ENCODE measurements around the gene SELENOW. TPM values are rescaled to one million over a fixed set of nuclear protein-coding genes. Genes with fewer than 3 reads are reported as not detected.

SELENOW gene
- polyA plus RNA-seq, 1 experiment, result 293 TPM

- Histone ChIP-seq H3K4me3 (ENCODE audit: low read depth, low read length) (no peak overlapping the region), H3K27me3 (ENCODE audit: control insufficient read depth, insufficient read depth, low read length) (no peaks in the 10 kb centered on the region), H3K36me3 (ENCODE audit: control insufficient read depth, insufficient read depth, low read length) (peaks cover 39% of the 10 kb centered on the region)
- ChIA-PET CTCF (interaction anchor here (0.7 to 2.8 kb wide), 4 partner anchors 8 to 285 kb away, joined by 3 to 15 read pairs (median 4); partner anchors contain the start of gene SLC8A2), POLR2A (no interaction called here)
- no peak for DNase-seq (ENCODE audit: low read depth)
- TF ChIP-seq, protein P1, sequence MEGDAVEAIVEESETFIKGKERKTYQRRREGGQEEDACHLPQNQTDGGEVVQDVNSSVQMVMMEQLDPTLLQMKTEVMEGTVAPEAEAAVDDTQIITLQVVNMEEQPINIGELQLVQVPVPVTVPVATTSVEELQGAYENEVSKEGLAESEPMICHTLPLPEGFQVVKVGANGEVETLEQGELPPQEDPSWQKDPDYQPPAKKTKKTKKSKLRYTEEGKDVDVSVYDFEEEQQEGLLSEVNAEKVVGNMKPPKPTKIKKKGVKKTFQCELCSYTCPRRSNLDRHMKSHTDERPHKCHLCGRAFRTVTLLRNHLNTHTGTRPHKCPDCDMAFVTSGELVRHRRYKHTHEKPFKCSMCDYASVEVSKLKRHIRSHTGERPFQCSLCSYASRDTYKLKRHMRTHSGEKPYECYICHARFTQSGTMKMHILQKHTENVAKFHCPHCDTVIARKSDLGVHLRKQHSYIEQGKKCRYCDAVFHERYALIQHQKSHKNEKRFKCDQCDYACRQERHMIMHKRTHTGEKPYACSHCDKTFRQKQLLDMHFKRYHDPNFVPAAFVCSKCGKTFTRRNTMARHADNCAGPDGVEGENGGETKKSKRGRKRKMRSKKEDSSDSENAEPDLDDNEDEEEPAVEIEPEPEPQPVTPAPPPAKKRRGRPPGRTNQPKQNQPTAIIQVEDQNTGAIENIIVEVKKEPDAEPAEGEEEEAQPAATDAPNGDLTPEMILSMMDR (IDR thresholded peaks at IDR 0.05; ENCODE audit: insufficient read depth, low read depth, low read length), result no peak
These were observed 21.4 kb upstream of the SELENOW start for GRCh38 chr19:47756953-47757608.

- H3K27me3 ChIP-seq (ENCODE audit: control insufficient read depth, insufficient read depth, low read length), result no peaks in the 10 kb centered on the region
- CTCF ChIA-PET, result interaction anchor here (0.6 to 1.1 kb wide), 4 partner anchors 9 to 34 kb away, joined by 3 to 7 read pairs (median 4); no protein-coding TSS in a partner anchor
- H3K4me3 ChIP-seq (ENCODE audit: low read depth, low read length), result no peak overlapping the region
- DNase-seq (ENCODE audit: low read depth), result no peak
- POLR2A ChIA-PET, result no interaction called here
- peaks cover 31% of the 10 kb centered on the region for H3K36me3 ChIP-seq (ENCODE audit: control insufficient read depth, insufficient read depth, low read length)
- TF ChIP-seq, protein P1 (IDR thresholded peaks at IDR 0.05; ENCODE audit: insufficient read depth, low read depth, low read length), result no peak
These were observed 20.7 kb upstream of the SELENOW start for GRCh38 chr19:47757617-47758442.

DNA sequence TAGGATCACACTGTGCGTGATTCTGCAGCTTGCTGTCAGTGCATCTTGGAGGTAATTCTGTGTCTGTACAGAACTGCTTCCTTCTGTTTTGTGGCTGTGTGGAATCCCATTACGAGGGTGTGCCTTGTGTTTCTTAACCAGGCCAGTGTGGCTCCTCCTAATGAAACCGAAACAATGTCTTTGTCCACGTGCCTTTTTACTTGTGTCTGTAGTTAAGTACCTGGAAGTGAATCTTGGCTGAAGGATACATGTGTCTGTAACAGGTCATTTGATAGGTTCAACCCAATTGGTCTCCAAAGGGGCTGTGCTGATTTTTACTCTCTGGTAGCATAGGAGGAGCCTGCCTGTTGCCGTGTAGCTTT is 20.1 kb upstream of the SELENOW start:
- TF ChIP-seq, protein P1 (IDR thresholded peaks at IDR 0.05; ENCODE audit: insufficient read depth, low read depth, low read length), result no peak
- Histone ChIP-seq H3K36me3 (ENCODE audit: control insufficient read depth, insufficient read depth, low read length) (peaks cover 28% of the 10 kb centered on the region), H3K4me3 (ENCODE audit: low read depth, low read length) (no peak overlapping the region), H3K27me3 (ENCODE audit: control insufficient read depth, insufficient read depth, low read length) (no peaks in the 10 kb centered on the region)
- ChIA-PET POLR2A (no interaction called here), CTCF (interaction anchor here (0.6 to 1.1 kb wide), 3 partner anchors 8 to 33 kb away, joined by 3 to 7 read pairs (median 4); no protein-coding TSS in a partner anchor)
- DNase-seq (ENCODE audit: low read depth), result no peak

- ChIA-PET POLR2A (interaction anchor here (0.6 kb wide), 1 partner anchor 1233 kb away, joined by 3 read pairs; the partner anchor contains the start of gene RUVBL2), CTCF (no interaction called here)
- no peak for DNase-seq (ENCODE audit: low read depth)
- H3K4me3 ChIP-seq (ENCODE audit: low read depth, low read length), result no peak overlapping the region
- peaks cover 21% of the 10 kb centered on the region for H3K36me3 ChIP-seq (ENCODE audit: control insufficient read depth, insufficient read depth, low read length)
- TF ChIP-seq, protein P1 (IDR thresholded peaks at IDR 0.05; ENCODE audit: insufficient read depth, low read depth, low read length), result no peak
- H3K27me3 ChIP-seq (ENCODE audit: control insufficient read depth, insufficient read depth, low read length), result no peaks in the 10 kb centered on the region
These were observed 17.9 kb upstream of the SELENOW start for GRCh38 chr19:47760632-47760999.

GRCh38 chr19:47761566-47761965 is 16.9 kb upstream of the SELENOW start:
- Histone ChIP-seq H3K27me3 (ENCODE audit: control insufficient read depth, insufficient read depth, low read length) (no peaks in the 10 kb centered on the region), H3K36me3 (ENCODE audit: control insufficient read depth, insufficient read depth, low read length) (peaks cover 12% of the 10 kb centered on the region), H3K4me3 (ENCODE audit: low read depth, low read length) (no peak overlapping the region)
- ChIA-PET CTCF (no interaction called here), POLR2A (no interaction called here)
- TF ChIP-seq, protein P1 (IDR thresholded peaks at IDR 0.05; ENCODE audit: insufficient read depth, low read depth, low read length), result no peak
- DNase-seq (ENCODE audit: low read depth), result no peak
